GM23338 (cell line): ENCODE measurements around the gene THRA. TPM values are rescaled to one million over a fixed set of nuclear protein-coding genes. Genes with fewer than 3 reads are reported as not detected.

Source experiments
- ATAC-seq: fragments of 200-7000 bp; cut with Tn5 transposase; 3 replicates; pipeline ENCODE4 v1.9.1; 2020
- DNase-seq: peaks from one replicate; pipeline ENCODE4 v3.0.0-alpha.2; 2015; ENCODE audit warnings: low spot score
- H2AFZ ChIP-seq: fragments of 200-600 bp; sonication (generic); 2 replicates; pipeline ENCODE4 v1.8.0; 2016; ENCODE audit warnings: antibody characterized with exemption, mild to moderate bottlenecking, moderate library complexity
- H3F3A ChIP-seq: fragments of 200-600 bp; sonication (generic); replicated peaks from 2 replicates; pipeline ENCODE4 v1.8.0; 2017; ENCODE audit warnings: antibody characterized with exemption, mixed run types, low read depth
- H3K27ac ChIP-seq: fragments of 200-600 bp; sonication (generic); 2 replicates; pipeline ENCODE4 v1.6.1; 2016; ENCODE audit warnings: low read depth
- H3K27me3 ChIP-seq: fragments of 200-600 bp; sonication (generic); 2 replicates; pipeline ENCODE4 v1.8.0; 2016; ENCODE audit warnings: mild to moderate bottlenecking, mixed run types, moderate library complexity; ENCODE audit not compliant: insufficient read depth
- H3K36me3 ChIP-seq: fragments of 200-600 bp; sonication (generic); 2 replicates; pipeline ENCODE4 v1.8.0; 2016; ENCODE audit warnings: mild to moderate bottlenecking; ENCODE audit not compliant: insufficient read depth
- H3K4me1 ChIP-seq: fragments of 200-600 bp; sonication (generic); 2 replicates; pipeline ENCODE4 v1.8.0; 2016; ENCODE audit warnings: mild to moderate bottlenecking, moderate library complexity; ENCODE audit not compliant: insufficient read depth
- H3K4me2 ChIP-seq: fragments of 200-600 bp; sonication (generic); 2 replicates; pipeline ENCODE4 v1.7.1; 2017; ENCODE audit warnings: mixed run types
- H3K4me3 ChIP-seq: fragments of 200-600 bp; sonication (generic); 2 replicates; pipeline ENCODE4 v1.6.1; 2016; ENCODE audit warnings: mixed run types
- H3K79me2 ChIP-seq: fragments of 200-600 bp; sonication (generic); replicated peaks from 2 replicates; pipeline ENCODE4 v1.8.0; 2017; ENCODE audit warnings: mild to moderate bottlenecking; ENCODE audit not compliant: insufficient read depth
- H3K9me2 ChIP-seq: fragments of 200-600 bp; sonication (generic); 2 replicates; pipeline ENCODE4 v1.8.0; 2017; ENCODE audit not compliant: insufficient read depth
- H4K20me1 ChIP-seq: fragments of 200-600 bp; sonication (generic); replicated peaks from 2 replicates; pipeline ENCODE4 v1.8.0; 2017; ENCODE audit warnings: mild to moderate bottlenecking; ENCODE audit not compliant: insufficient read depth
- H3K27ac Mint-ChIP-seq: 2 replicates; pipeline ENCODE4 v1.8.0; 2020; ENCODE audit warnings: inconsistent platforms, mild to moderate bottlenecking, moderate library complexity, mixed read lengths
- H3K27me3 Mint-ChIP-seq: 3 replicates; pipeline ENCODE4 v1.8.0; 2022; ENCODE audit warnings: low read depth, mild to moderate bottlenecking, moderate library complexity, mixed read lengths, inconsistent platforms; ENCODE audit not compliant: insufficient read depth, poor library complexity
- H3K36me3 Mint-ChIP-seq: 3 replicates; pipeline ENCODE4 v1.8.0; 2021; ENCODE audit warnings: low read depth, mild to moderate bottlenecking, inconsistent platforms, moderate library complexity, mixed read lengths
- H3K4me1 Mint-ChIP-seq: 3 replicates; pipeline ENCODE4 v1.8.0; 2020; ENCODE audit warnings: mild to moderate bottlenecking, inconsistent platforms, mixed read lengths
- H3K4me3 Mint-ChIP-seq: 3 replicates; pipeline ENCODE4 v1.8.0; 2021; ENCODE audit warnings: moderate library complexity, mild to moderate bottlenecking, inconsistent platforms, mixed read lengths
- H3K9me3 Mint-ChIP-seq: 3 replicates; pipeline ENCODE4 v1.8.0; 2020; ENCODE audit warnings: moderate library complexity, mild to moderate bottlenecking, inconsistent platforms, mixed read lengths
- CREB1 ChIP-seq: fragments of 250-450 bp; sonication (Bioruptor Pico); IDR thresholded peaks from 2 replicates; pipeline ENCODE4 v1.5.0; 2020; ENCODE audit warnings: low read depth, mild to moderate bottlenecking, moderate library complexity
- EZH2 ChIP-seq: fragments of 200-600 bp; sonication (generic); IDR thresholded peaks from one replicate; pipeline ENCODE4 v1.8.0; 2017; ENCODE audit warnings: antibody characterized with exemption, mild to moderate bottlenecking, low read depth; ENCODE audit not compliant: unreplicated experiment
- EZH2phosphoT487 ChIP-seq: fragments of 200-600 bp; sonication (generic); IDR thresholded peaks from one replicate; pipeline ENCODE4 v1.8.1; 2018; ENCODE audit warnings: antibody characterized with exemption; ENCODE audit not compliant: unreplicated experiment
- JUNB ChIP-seq: IDR thresholded peaks from one replicate; pipeline ENCODE4 v1.6.1; 2016; ENCODE audit warnings: antibody characterized with exemption; ENCODE audit not compliant: unreplicated experiment
- NANOG ChIP-seq: IDR thresholded peaks from 2 replicates; pipeline ENCODE4 v1.6.1; 2016; ENCODE audit warnings: antibody characterized with exemption, borderline replicate concordance
- POLR2AphosphoS5 ChIP-seq: IDR thresholded peaks from 2 replicates; pipeline ENCODE4 v1.6.1; 2016; ENCODE audit warnings: antibody characterized with exemption, low read depth
- STAT1 ChIP-seq: IDR thresholded peaks from one replicate; pipeline ENCODE4 v1.6.1; 2016; ENCODE audit warnings: antibody characterized with exemption; ENCODE audit not compliant: unreplicated experiment
- ZNF114 ChIP-seq: fragments of 250-450 bp; sonication (Bioruptor Pico); IDR thresholded peaks from 2 replicates; pipeline ENCODE4 v1.5.0; 2020; ENCODE audit warnings: mild to moderate bottlenecking, moderate library complexity
- ZNF331 ChIP-seq: fragments of 250-450 bp; sonication (Bioruptor Pico); IDR thresholded peaks from 2 replicates; pipeline ENCODE4 v1.5.0; 2020; ENCODE audit warnings: low read depth, mild to moderate bottlenecking, moderate library complexity
- polyA plus RNA-seq: library from polyadenylated mRNA; unstranded; fragments of >200 nt; fragmentation: Nextera tagmentation; extraction: Ambion mirVana; gene quantifications from 2 replicates; pipeline ENCODE4 v1.2.1, GENCODE V29; 2016
- total RNA-seq: library from RNA; depleted of rRNA; stranded (reverse); fragments of >200 nt; shearing (Covaris generic); gene quantifications from 2 replicates; pipeline ENCODE4 v1.2.3, GENCODE V29; 2014
- TF ChIP-seq, protein P1 (sequence below): IDR thresholded peaks from one replicate; pipeline ENCODE4 v1.6.1; 2018; ENCODE audit warnings: antibody characterized with exemption; ENCODE audit not compliant: unreplicated experiment
- TF ChIP-seq, protein P2 (sequence below): IDR thresholded peaks from 2 replicates; pipeline ENCODE4 v1.6.1; 2016; ENCODE audit warnings: antibody characterized with exemption
- TF ChIP-seq, protein P3 (sequence below): fragments of 250-450 bp; sonication (Bioruptor Pico); IDR thresholded peaks from 2 replicates; pipeline ENCODE4 v1.5.0; 2020; ENCODE audit warnings: mild to moderate bottlenecking, moderate library complexity
- TF ChIP-seq, protein P4 (sequence below), 2 experiments: fragments of 200-600 bp in 1 of 2; sonication (generic) in 1 of 2; conservative IDR thresholded peaks; 2 replicates each; pipeline versions ENCODE4 v1.5.1 to v1.6.1; 2016 to 2017; ENCODE audit warnings: antibody characterized with exemption in 2 of 2, low read depth in 2 of 2, mild to moderate bottlenecking in 2 of 2, moderate library complexity in 1 of 2

The THRA gene
- total and polyA plus RNA-seq, 2 experiments from 2014 or later, result 3.4 to 10.5 TPM

DNA sequence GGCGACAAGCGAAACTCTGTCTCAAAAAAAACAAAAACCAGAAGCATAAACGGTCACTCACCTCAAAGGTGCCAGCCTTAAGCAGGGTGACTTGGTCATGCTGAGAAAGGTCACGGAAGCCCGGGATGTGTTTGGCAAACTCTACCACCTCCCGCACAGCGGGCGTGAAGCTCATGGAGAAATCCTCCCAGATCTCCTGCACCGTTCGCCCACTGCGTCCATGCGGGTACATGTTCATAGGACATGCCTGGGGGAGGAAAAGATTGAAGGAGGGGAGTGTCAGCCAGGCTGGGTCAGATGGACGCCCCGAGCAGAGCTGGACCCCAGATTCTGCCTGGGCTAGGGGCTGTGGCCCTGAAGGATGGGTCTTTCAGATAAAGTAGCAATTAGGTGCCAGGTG, 32.1 kb downstream of the THRA start:
- Histone ChIP-seq H2AFZ (no peak overlapping the region), H3K9me2 (peaks cover 16% of the 10 kb centered on the region), H3K36me3 (0 out of 2 replicates have a peak, but pooled peaks cover 3% of the 10 kb centered on the region), H3K27me3 (peaks cover 7% of the 10 kb centered on the region), H3F3A (peaks cover 8% of the 10 kb centered on the region; the same call in 1 of the 2 replicates), H3K4me2 (no peak overlapping the region), H3K27ac (no peak overlapping the region), H3K4me3 (no peak overlapping the region), H3K4me1 (peaks cover 38% of the 10 kb centered on the region), H4K20me1 (no peaks in the 10 kb centered on the region), H3K79me2 (no peaks in the 10 kb centered on the region)
- H3K4me3 Mint-ChIP-seq, result no peak overlapping the region
- peaks cover 21% of the 10 kb centered on the region for H3K27me3 Mint-ChIP-seq
- peaks cover 50% of the 10 kb centered on the region for H3K36me3 Mint-ChIP-seq
- peaks cover 9% of the 10 kb centered on the region; the same call in 2 of the 3 replicates for H3K9me3 Mint-ChIP-seq
- peaks cover 52% of the 10 kb centered on the region for H3K4me1 Mint-ChIP-seq
- ATAC-seq (no peak), DNase-seq (no peak)
- no peak overlapping the region for H3K27ac Mint-ChIP-seq
- TF ChIP-seq ZNF331 (no peak), ZNF114 (CRISPR knock-in tag) (no peak), NANOG (no peak), JUNB (no peak), POLR2AphosphoS5 (no peak), EZH2 (no peak), STAT1 (no peak), CREB1 (CRISPR knock-in tag) (no peak), EZH2phosphoT487 (no peak)
- TF ChIP-seq, protein P1, sequence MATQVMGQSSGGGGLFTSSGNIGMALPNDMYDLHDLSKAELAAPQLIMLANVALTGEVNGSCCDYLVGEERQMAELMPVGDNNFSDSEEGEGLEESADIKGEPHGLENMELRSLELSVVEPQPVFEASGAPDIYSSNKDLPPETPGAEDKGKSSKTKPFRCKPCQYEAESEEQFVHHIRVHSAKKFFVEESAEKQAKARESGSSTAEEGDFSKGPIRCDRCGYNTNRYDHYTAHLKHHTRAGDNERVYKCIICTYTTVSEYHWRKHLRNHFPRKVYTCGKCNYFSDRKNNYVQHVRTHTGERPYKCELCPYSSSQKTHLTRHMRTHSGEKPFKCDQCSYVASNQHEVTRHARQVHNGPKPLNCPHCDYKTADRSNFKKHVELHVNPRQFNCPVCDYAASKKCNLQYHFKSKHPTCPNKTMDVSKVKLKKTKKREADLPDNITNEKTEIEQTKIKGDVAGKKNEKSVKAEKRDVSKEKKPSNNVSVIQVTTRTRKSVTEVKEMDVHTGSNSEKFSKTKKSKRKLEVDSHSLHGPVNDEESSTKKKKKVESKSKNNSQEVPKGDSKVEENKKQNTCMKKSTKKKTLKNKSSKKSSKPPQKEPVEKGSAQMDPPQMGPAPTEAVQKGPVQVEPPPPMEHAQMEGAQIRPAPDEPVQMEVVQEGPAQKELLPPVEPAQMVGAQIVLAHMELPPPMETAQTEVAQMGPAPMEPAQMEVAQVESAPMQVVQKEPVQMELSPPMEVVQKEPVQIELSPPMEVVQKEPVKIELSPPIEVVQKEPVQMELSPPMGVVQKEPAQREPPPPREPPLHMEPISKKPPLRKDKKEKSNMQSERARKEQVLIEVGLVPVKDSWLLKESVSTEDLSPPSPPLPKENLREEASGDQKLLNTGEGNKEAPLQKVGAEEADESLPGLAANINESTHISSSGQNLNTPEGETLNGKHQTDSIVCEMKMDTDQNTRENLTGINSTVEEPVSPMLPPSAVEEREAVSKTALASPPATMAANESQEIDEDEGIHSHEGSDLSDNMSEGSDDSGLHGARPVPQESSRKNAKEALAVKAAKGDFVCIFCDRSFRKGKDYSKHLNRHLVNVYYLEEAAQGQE, result no peak
- TF ChIP-seq, protein P2, sequence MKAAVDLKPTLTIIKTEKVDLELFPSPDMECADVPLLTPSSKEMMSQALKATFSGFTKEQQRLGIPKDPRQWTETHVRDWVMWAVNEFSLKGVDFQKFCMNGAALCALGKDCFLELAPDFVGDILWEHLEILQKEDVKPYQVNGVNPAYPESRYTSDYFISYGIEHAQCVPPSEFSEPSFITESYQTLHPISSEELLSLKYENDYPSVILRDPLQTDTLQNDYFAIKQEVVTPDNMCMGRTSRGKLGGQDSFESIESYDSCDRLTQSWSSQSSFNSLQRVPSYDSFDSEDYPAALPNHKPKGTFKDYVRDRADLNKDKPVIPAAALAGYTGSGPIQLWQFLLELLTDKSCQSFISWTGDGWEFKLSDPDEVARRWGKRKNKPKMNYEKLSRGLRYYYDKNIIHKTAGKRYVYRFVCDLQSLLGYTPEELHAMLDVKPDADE, result no peak
- TF ChIP-seq, protein P3, sequence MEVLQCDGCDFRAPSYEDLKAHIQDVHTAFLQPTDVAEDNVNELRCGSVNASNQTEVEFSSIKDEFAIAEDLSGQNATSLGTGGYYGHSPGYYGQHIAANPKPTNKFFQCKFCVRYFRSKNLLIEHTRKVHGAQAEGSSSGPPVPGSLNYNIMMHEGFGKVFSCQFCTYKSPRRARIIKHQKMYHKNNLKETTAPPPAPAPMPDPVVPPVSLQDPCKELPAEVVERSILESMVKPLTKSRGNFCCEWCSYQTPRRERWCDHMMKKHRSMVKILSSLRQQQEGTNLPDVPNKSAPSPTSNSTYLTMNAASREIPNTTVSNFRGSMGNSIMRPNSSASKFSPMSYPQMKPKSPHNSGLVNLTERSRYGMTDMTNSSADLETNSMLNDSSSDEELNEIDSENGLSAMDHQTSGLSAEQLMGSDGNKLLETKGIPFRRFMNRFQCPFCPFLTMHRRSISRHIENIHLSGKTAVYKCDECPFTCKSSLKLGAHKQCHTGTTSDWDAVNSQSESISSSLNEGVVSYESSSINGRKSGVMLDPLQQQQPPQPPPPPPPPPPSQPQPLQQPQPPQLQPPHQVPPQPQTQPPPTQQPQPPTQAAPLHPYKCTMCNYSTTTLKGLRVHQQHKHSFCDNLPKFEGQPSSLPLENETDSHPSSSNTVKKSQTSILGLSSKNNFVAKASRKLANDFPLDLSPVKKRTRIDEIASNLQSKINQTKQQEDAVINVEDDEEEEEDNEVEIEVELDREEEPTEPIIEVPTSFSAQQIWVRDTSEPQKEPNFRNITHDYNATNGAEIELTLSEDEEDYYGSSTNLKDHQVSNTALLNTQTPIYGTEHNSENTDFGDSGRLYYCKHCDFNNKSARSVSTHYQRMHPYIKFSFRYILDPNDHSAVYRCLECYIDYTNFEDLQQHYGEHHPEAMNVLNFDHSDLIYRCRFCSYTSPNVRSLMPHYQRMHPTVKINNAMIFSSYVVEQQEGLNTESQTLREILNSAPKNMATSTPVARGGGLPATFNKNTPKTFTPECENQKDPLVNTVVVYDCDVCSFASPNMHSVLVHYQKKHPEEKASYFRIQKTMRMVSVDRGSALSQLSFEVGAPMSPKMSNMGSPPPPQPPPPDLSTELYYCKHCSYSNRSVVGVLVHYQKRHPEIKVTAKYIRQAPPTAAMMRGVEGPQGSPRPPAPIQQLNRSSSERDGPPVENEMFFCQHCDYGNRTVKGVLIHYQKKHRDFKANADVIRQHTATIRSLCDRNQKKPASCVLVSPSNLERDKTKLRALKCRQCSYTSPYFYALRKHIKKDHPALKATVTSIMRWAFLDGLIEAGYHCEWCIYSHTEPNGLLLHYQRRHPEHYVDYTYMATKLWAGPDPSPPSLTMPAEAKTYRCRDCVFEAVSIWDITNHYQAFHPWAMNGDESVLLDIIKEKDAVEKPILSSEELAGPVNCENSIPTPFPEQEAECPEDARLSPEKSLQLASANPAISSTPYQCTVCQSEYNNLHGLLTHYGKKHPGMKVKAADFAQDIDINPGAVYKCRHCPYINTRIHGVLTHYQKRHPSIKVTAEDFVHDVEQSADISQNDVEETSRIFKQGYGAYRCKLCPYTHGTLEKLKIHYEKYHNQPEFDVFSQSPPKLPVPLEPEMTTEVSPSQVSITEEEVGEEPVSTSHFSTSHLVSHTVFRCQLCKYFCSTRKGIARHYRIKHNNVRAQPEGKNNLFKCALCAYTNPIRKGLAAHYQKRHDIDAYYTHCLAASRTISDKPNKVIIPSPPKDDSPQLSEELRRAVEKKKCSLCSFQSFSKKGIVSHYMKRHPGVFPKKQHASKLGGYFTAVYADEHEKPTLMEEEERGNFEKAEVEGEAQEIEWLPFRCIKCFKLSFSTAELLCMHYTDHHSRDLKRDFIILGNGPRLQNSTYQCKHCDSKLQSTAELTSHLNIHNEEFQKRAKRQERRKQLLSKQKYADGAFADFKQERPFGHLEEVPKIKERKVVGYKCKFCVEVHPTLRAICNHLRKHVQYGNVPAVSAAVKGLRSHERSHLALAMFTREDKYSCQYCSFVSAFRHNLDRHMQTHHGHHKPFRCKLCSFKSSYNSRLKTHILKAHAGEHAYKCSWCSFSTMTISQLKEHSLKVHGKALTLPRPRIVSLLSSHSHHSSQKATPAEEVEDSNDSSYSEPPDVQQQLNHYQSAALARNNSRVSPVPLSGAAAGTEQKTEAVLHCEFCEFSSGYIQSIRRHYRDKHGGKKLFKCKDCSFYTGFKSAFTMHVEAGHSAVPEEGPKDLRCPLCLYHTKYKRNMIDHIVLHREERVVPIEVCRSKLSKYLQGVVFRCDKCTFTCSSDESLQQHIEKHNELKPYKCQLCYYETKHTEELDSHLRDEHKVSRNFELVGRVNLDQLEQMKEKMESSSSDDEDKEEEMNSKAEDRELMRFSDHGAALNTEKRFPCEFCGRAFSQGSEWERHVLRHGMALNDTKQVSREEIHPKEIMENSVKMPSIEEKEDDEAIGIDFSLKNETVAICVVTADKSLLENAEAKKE, result no peak
- TF ChIP-seq, protein P4, sequence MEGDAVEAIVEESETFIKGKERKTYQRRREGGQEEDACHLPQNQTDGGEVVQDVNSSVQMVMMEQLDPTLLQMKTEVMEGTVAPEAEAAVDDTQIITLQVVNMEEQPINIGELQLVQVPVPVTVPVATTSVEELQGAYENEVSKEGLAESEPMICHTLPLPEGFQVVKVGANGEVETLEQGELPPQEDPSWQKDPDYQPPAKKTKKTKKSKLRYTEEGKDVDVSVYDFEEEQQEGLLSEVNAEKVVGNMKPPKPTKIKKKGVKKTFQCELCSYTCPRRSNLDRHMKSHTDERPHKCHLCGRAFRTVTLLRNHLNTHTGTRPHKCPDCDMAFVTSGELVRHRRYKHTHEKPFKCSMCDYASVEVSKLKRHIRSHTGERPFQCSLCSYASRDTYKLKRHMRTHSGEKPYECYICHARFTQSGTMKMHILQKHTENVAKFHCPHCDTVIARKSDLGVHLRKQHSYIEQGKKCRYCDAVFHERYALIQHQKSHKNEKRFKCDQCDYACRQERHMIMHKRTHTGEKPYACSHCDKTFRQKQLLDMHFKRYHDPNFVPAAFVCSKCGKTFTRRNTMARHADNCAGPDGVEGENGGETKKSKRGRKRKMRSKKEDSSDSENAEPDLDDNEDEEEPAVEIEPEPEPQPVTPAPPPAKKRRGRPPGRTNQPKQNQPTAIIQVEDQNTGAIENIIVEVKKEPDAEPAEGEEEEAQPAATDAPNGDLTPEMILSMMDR (conservative IDR thresholded peaks at IDR 0.05; ENCODE audit: low read depth in 2 of 2), result no peak
